ENCODE data around the gene CSTF3.

GRCh38 chr11:33086017-33086416, 75.3 kb downstream of the CSTF3 start:
- TF ChIP-seq POLR2A (IDR thresholded peaks at IDR 0.05) (no peak), CTCF (IDR thresholded peaks at IDR 0.05) (no peak)

Measured in tibial nerve (tissue), 3 donors.